ENCODE results near the gene PPP1R3D. TPM values are rescaled to one million over a fixed set of nuclear protein-coding genes. Genes with fewer than 3 reads are reported as not detected.
A peak's percentile ranks its signal among the peaks of the same experiment; 100 is the strongest.

The PPP1R3D gene
- total RNA-seq, 1 experiment from 2014 or later, result 3.1 TPM

DNA sequence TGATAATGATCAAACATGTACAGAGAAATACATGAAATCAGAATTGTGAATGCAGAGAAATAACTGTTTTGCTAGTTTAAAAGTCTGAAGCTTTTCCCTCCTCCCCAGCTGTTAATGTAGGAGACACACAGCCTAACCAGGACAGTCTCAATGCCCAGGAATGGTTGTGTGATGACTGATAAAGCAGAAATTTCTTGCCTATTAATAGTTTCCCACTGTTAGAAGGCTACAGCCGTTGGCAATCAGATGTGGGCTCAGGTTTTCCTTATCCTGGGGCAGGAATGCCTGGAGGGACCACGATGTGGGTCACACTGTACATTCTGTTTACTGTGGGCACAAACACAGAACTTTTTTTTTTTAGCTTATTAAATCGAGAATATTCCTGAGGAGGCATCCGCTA is 1.9 kb downstream of the PPP1R3D start:
- H2BK15ac ChIP-seq (ENCODE audit: low read depth, low read length), result no peak overlapping the region
- no peaks in the 10 kb centered on the region for H3K79me1 ChIP-seq (ENCODE audit: insufficient read depth, low read depth, low read length, poor library complexity, severe bottlenecking)
- no peak overlapping the region for H3K27ac ChIP-seq (ENCODE audit: insufficient read length, low read depth, low read length)
- no peak overlapping the region for H3K23ac ChIP-seq (ENCODE audit: insufficient read length, low read depth, low read length)
- H3K4me2 ChIP-seq (ENCODE audit: insufficient read depth, insufficient read length, low read length), result no peak overlapping the region
- H2BK5ac ChIP-seq (ENCODE audit: insufficient read length, low read length), result no peak overlapping the region
- H3K23me2 ChIP-seq (ENCODE audit: insufficient read length, low read depth, low read length, poor library complexity, severe bottlenecking), result peaks cover 9% of the 10 kb centered on the region
- H4K20me1 ChIP-seq (ENCODE audit: control insufficient read depth, insufficient read depth, insufficient read length), result no peaks in the 10 kb centered on the region
- H2BK12ac ChIP-seq (ENCODE audit: insufficient read length, low read depth, low read length), result no peak overlapping the region
- H2BK120ac ChIP-seq (ENCODE audit: low read depth, low read length, poor library complexity, severe bottlenecking), result no peak overlapping the region
- peaks cover 10% of the 10 kb centered on the region; the same call in 1 of the 2 replicates for H3K27me3 ChIP-seq (ENCODE audit: insufficient read depth, low read length)
- H3K9me3 ChIP-seq (ENCODE audit: control insufficient read depth, low read depth, low read length), result no peaks in the 10 kb centered on the region
- H3K18ac ChIP-seq (ENCODE audit: insufficient read length, low read depth, low read length), result no peak overlapping the region
- H3K36me3 Mint-ChIP-seq (ENCODE audit: insufficient read depth in 1 of 3, low read depth in 3 of 3), result peaks cover 8 to 15% (median 11%) of the 10 kb centered on the region in 3 experiments
- H4K8ac ChIP-seq (replicated peaks; ENCODE audit: insufficient read length, low read depth, low read length), result no peak overlapping the region
- no peak overlapping the region for H4K5ac ChIP-seq (ENCODE audit: insufficient read length, low read depth, low read length)
- no peak overlapping the region for H3K27ac Mint-ChIP-seq
- H2AFZ ChIP-seq (ENCODE audit: low read length), result no peak overlapping the region
- no peak overlapping the region for H3K9ac ChIP-seq (ENCODE audit: extremely low read depth, insufficient read length, low read length)
- H2AK5ac ChIP-seq (ENCODE audit: insufficient read length, low read length), result no peak overlapping the region
- no peak overlapping the region for H3K56ac ChIP-seq (ENCODE audit: insufficient read length, low read depth, low read length)
- no peak overlapping the region for H2BK20ac ChIP-seq (ENCODE audit: low read depth, low read length, poor library complexity, severe bottlenecking)
- H3K14ac ChIP-seq (ENCODE audit: insufficient read depth, low read length), result no peak overlapping the region
- DNase-seq, result no peak
- H3K27me3 Mint-ChIP-seq (ENCODE audit: low read depth), result peaks cover 40% of the 10 kb centered on the region
- H3K4me3 Mint-ChIP-seq, result peak overlapping the region in 1 of 2 experiments; percentile 67; a peak in 2 of 5 replicates
- H3K4me1 ChIP-seq (ENCODE audit: insufficient read depth, low read length), result no peaks in the 10 kb centered on the region
- WGBS (ENCODE audit: extremely low coverage, insufficient read length, low lambda C conversion rate), result no CpG with 5 or more reads among the region's 4 CpGs
- no peaks in the 10 kb centered on the region for H3K79me2 ChIP-seq (ENCODE audit: insufficient read depth, low read length)
- no peak overlapping the region for H4K91ac ChIP-seq (ENCODE audit: insufficient read length, low read depth, low read length)
- H3T11ph ChIP-seq (ENCODE audit: low read length), result no peak overlapping the region
- TF ChIP-seq, protein P1, sequence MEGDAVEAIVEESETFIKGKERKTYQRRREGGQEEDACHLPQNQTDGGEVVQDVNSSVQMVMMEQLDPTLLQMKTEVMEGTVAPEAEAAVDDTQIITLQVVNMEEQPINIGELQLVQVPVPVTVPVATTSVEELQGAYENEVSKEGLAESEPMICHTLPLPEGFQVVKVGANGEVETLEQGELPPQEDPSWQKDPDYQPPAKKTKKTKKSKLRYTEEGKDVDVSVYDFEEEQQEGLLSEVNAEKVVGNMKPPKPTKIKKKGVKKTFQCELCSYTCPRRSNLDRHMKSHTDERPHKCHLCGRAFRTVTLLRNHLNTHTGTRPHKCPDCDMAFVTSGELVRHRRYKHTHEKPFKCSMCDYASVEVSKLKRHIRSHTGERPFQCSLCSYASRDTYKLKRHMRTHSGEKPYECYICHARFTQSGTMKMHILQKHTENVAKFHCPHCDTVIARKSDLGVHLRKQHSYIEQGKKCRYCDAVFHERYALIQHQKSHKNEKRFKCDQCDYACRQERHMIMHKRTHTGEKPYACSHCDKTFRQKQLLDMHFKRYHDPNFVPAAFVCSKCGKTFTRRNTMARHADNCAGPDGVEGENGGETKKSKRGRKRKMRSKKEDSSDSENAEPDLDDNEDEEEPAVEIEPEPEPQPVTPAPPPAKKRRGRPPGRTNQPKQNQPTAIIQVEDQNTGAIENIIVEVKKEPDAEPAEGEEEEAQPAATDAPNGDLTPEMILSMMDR (conservative IDR thresholded peaks at IDR 0.05), result no peak
- no peak overlapping the region for H3K4ac ChIP-seq (ENCODE audit: low read depth, low read length)
- H3K9me3 Mint-ChIP-seq, result peaks cover 6% of the 10 kb centered on the region in 2 experiments; a peak in 3 of 5 replicates
- peaks cover 8 to 11% of the 10 kb centered on the region in 2 experiments for H3K4me1 Mint-ChIP-seq

Measured in H9 (cell line).